DMS114 treated with DMSO at 0.1 percent for 48 hours (cell line): ENCODE measurements around the gene TCTA.

ENCODE experiments used
- DNase-seq: peaks from one replicate; lab custom pipeline; 2025; ENCODE audit not compliant: unreplicated experiment; lab: John Stamatoyannopoulos, UW

Gene TCTA

DNA sequence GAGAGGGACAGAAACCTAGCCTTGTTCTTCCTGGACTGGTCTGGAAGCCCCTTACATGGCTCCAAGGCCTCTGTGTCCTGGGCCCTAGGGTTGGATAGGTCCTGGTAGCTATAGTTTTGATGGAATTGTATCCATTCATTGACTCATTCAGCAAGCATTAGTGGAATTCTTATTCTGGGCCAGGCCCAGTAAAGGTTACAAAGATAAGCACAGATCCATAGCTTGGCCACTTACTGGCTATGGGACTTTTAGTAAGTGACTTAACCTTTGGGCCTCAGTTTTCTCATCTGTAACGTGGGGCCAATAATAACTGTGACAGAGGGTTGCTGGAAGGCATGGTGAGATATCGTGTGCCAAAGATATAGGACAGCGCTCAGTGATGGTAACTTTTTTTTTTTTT, 44.2 kb downstream of the TCTA start:
- DNase-seq: no peak

- DNase-seq: no peak
Measured at GRCh38 chr3:49460188-49460890, 48.1 kb downstream of the TCTA start.

DNA sequence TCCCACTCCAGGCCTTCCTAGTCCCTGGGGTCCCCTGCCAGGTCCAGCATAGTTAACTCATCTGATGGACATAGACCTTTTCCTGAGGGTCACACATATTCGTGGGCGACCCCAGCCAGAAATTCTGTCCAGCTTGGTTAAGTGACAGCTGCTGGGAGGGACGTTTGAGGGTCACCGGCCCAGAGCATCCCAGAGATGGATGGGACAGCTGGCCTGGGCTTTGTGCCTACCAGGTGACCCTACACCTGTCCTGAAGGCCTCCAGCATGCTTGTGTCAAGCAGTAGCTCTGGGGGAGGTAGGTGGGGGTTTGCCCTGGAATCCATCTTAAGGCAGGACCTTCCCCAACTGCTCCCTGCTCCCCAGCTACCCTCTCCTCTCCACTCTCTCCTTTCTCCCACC, 48.7 kb downstream of the TCTA start:
- DNase-seq: no peak

DNA sequence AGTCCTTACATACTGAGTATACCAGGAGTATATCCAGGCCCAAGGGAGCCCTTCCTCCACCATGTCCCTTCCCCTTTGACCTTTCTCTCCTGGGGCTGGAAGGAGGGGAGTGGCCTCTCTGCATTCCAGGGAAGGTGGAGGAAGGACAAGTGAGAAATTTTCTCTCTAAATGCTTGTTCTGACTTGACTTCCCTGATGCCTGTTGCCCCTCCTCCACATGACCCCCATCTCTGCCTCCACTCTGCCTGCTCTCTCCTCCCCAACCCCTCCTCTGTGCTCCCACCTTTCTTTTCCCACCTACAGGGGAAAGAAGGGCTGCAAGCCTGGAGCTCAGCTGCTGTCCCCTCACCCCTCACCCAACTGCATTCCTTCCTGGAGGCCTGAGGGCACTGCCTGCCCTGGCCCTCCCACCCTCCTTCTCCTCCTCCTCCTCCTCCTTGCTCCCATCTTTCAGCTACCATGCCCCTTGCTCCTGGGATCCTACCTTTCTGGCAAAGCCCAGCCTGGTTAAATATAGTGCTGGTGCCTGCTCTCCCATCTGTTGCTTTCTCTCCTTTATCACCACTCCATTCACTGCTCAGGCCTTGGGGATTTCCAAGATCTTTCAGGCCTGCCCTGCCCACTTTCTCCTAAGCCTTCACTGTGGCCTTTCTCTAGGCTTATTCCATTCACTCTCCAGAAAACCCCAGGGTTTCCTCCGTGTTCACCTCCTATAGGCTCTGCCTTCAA, 49.4 kb downstream of the TCTA start:
- DNase-seq: no peak

DNA sequence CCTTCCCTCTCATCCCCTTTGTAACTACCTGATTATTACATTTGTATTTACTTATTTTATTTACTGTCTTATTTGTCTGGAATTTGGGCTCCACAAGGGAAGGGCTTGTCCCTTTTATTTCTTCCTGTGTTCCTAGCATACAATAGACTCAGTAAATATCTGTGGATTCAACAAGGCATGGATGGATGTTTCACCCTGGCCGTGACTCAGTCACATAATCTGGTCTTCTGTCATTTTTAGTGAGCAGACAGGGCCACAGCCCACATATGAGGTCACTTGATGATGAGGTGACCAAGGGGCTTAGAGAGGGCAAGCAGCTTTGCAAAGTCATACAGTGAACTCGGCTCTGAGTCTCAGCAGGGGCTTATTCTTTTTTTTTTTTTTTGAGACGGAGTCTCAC, 50.0 kb downstream of the TCTA start:
- no peak for DNase-seq

DNA sequence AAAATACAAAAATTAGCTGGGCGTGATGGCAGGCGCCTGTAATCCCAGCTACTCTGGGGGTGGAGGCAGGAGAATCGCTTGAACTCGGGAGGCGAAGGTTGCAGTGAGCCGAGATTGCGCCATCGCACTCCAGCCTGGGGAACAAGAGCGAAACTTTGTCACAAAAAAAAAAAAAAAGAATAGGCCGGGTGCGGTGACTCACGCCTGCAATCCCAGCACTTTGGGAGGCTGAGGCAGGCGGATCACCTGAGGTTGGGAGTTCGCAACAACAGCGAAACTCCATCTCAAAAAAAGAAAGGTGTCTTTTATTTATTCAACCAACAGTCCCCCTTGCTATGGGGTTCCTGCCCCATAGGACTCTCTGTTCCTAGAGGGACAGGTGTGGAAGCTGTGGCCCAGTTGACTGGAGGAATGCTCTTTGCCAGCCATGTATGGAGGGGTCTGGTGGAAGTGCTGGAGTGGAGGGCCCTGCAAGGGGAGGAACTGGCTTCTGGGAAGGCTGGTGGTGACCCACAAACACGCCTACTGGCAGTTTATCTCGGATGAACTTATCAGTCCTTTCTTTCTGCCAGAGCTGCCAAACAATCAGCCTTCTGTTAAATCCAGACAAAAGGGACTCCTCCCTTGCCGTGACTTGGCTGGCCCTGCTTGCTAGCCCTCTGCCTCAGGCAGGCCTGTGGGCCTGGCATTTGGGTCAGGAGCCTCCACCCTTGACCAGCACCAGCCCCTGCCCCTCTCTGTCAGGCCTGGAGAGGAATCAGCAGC, 53.2 kb downstream of the TCTA start:
- no peak for DNase-seq
